GM23338 (cell line): ENCODE results near the gene DMRT1. TPM values are rescaled to one million over a fixed set of nuclear protein-coding genes. Genes with fewer than 3 reads are reported as not detected.

Experiments used
- ATAC-seq: fragments of 200-7000 bp; cut with Tn5 transposase; 3 replicates; pipeline ENCODE4 v1.9.1; 2020
- DNase-seq: peaks from one replicate; pipeline ENCODE4 v3.0.0-alpha.2; 2015; ENCODE audit warnings: low spot score
- H2AFZ ChIP-seq: fragments of 200-600 bp; sonication (generic); 2 replicates; pipeline ENCODE4 v1.8.0; 2016; ENCODE audit warnings: antibody characterized with exemption, mild to moderate bottlenecking, moderate library complexity
- H3F3A ChIP-seq: fragments of 200-600 bp; sonication (generic); replicated peaks from 2 replicates; pipeline ENCODE4 v1.8.0; 2017; ENCODE audit warnings: antibody characterized with exemption, mixed run types, low read depth
- H3K27ac ChIP-seq: fragments of 200-600 bp; sonication (generic); 2 replicates; pipeline ENCODE4 v1.6.1; 2016; ENCODE audit warnings: low read depth
- H3K27me3 ChIP-seq: fragments of 200-600 bp; sonication (generic); 2 replicates; pipeline ENCODE4 v1.8.0; 2016; ENCODE audit warnings: mild to moderate bottlenecking, mixed run types, moderate library complexity; ENCODE audit not compliant: insufficient read depth
- H3K36me3 ChIP-seq: fragments of 200-600 bp; sonication (generic); 2 replicates; pipeline ENCODE4 v1.8.0; 2016; ENCODE audit warnings: mild to moderate bottlenecking; ENCODE audit not compliant: insufficient read depth
- H3K4me1 ChIP-seq: fragments of 200-600 bp; sonication (generic); 2 replicates; pipeline ENCODE4 v1.8.0; 2016; ENCODE audit warnings: mild to moderate bottlenecking, moderate library complexity; ENCODE audit not compliant: insufficient read depth
- H3K4me2 ChIP-seq: fragments of 200-600 bp; sonication (generic); 2 replicates; pipeline ENCODE4 v1.7.1; 2017; ENCODE audit warnings: mixed run types
- H3K4me3 ChIP-seq: fragments of 200-600 bp; sonication (generic); 2 replicates; pipeline ENCODE4 v1.6.1; 2016; ENCODE audit warnings: mixed run types
- H3K79me2 ChIP-seq: fragments of 200-600 bp; sonication (generic); replicated peaks from 2 replicates; pipeline ENCODE4 v1.8.0; 2017; ENCODE audit warnings: mild to moderate bottlenecking; ENCODE audit not compliant: insufficient read depth
- H3K9me2 ChIP-seq: fragments of 200-600 bp; sonication (generic); 2 replicates; pipeline ENCODE4 v1.8.0; 2017; ENCODE audit not compliant: insufficient read depth
- H4K20me1 ChIP-seq: fragments of 200-600 bp; sonication (generic); replicated peaks from 2 replicates; pipeline ENCODE4 v1.8.0; 2017; ENCODE audit warnings: mild to moderate bottlenecking; ENCODE audit not compliant: insufficient read depth
- H3K27ac Mint-ChIP-seq: 2 replicates; pipeline ENCODE4 v1.8.0; 2020; ENCODE audit warnings: inconsistent platforms, mild to moderate bottlenecking, moderate library complexity, mixed read lengths
- H3K27me3 Mint-ChIP-seq: 3 replicates; pipeline ENCODE4 v1.8.0; 2022; ENCODE audit warnings: low read depth, mild to moderate bottlenecking, moderate library complexity, mixed read lengths, inconsistent platforms; ENCODE audit not compliant: insufficient read depth, poor library complexity
- H3K36me3 Mint-ChIP-seq: 3 replicates; pipeline ENCODE4 v1.8.0; 2021; ENCODE audit warnings: low read depth, mild to moderate bottlenecking, inconsistent platforms, moderate library complexity, mixed read lengths
- H3K4me1 Mint-ChIP-seq: 3 replicates; pipeline ENCODE4 v1.8.0; 2020; ENCODE audit warnings: mild to moderate bottlenecking, inconsistent platforms, mixed read lengths
- H3K4me3 Mint-ChIP-seq: 3 replicates; pipeline ENCODE4 v1.8.0; 2021; ENCODE audit warnings: moderate library complexity, mild to moderate bottlenecking, inconsistent platforms, mixed read lengths
- H3K9me3 Mint-ChIP-seq: 3 replicates; pipeline ENCODE4 v1.8.0; 2020; ENCODE audit warnings: moderate library complexity, mild to moderate bottlenecking, inconsistent platforms, mixed read lengths
- CTCF ChIP-seq, 2 experiments: fragments of 200-600 bp in 1 of 2; sonication (generic) in 1 of 2; conservative IDR thresholded peaks; 2 replicates each; pipeline versions ENCODE4 v1.5.1 to v1.6.1; 2016 to 2017; ENCODE audit warnings: antibody characterized with exemption in 2 of 2, low read depth in 2 of 2, mild to moderate bottlenecking in 2 of 2, moderate library complexity in 1 of 2
- ETS1 ChIP-seq: IDR thresholded peaks from 2 replicates; pipeline ENCODE4 v1.6.1; 2016; ENCODE audit warnings: antibody characterized with exemption
- EZH2 ChIP-seq: fragments of 200-600 bp; sonication (generic); IDR thresholded peaks from one replicate; pipeline ENCODE4 v1.8.0; 2017; ENCODE audit warnings: antibody characterized with exemption, mild to moderate bottlenecking, low read depth; ENCODE audit not compliant: unreplicated experiment
- JUNB ChIP-seq: IDR thresholded peaks from one replicate; pipeline ENCODE4 v1.6.1; 2016; ENCODE audit warnings: antibody characterized with exemption; ENCODE audit not compliant: unreplicated experiment
- NANOG ChIP-seq: IDR thresholded peaks from 2 replicates; pipeline ENCODE4 v1.6.1; 2016; ENCODE audit warnings: antibody characterized with exemption, borderline replicate concordance
- POLR2AphosphoS5 ChIP-seq: IDR thresholded peaks from 2 replicates; pipeline ENCODE4 v1.6.1; 2016; ENCODE audit warnings: antibody characterized with exemption, low read depth
- STAT1 ChIP-seq: IDR thresholded peaks from one replicate; pipeline ENCODE4 v1.6.1; 2016; ENCODE audit warnings: antibody characterized with exemption; ENCODE audit not compliant: unreplicated experiment
- ZNF114 ChIP-seq: fragments of 250-450 bp; sonication (Bioruptor Pico); IDR thresholded peaks from 2 replicates; pipeline ENCODE4 v1.5.0; 2020; ENCODE audit warnings: mild to moderate bottlenecking, moderate library complexity
- ZNF331 ChIP-seq: fragments of 250-450 bp; sonication (Bioruptor Pico); IDR thresholded peaks from 2 replicates; pipeline ENCODE4 v1.5.0; 2020; ENCODE audit warnings: low read depth, mild to moderate bottlenecking, moderate library complexity
- polyA plus RNA-seq: library from polyadenylated mRNA; unstranded; fragments of >200 nt; fragmentation: Nextera tagmentation; extraction: Ambion mirVana; gene quantifications from 2 replicates; pipeline ENCODE4 v1.2.1, GENCODE V29; 2016
- total RNA-seq: library from RNA; depleted of rRNA; stranded (reverse); fragments of >200 nt; shearing (Covaris generic); gene quantifications from 2 replicates; pipeline ENCODE4 v1.2.3, GENCODE V29; 2014
- TF ChIP-seq, protein P1 (sequence below): fragments of 250-450 bp; sonication (Bioruptor Pico); IDR thresholded peaks from 2 replicates; pipeline ENCODE4 v1.5.0; 2020; ENCODE audit warnings: mild to moderate bottlenecking, moderate library complexity
- TF ChIP-seq, protein P2 (sequence below): IDR thresholded peaks from one replicate; pipeline ENCODE4 v1.6.1; 2018; ENCODE audit warnings: antibody characterized with exemption; ENCODE audit not compliant: unreplicated experiment

The DMRT1 gene
- total and polyA plus RNA-seq, 2 experiments from 2014 or later = not detected

DNA sequence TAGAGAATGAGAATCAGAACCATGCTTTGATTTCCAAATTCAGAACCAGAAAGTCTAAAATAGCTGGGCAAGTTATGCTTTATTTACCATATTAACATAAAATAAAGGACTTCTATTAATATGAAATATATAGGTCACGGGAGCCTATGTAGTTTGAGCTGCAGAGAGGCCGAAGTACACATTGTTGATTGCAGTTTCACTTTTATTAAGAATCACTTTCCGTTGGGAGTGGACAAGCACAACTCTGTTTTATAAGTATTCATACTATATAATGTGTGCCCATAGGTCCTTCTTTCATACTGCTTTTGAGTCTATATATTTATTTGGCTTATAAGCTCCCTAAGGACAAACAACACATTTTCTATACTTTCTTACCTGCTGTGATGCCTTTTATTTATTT lies 76.2 kb downstream of the DMRT1 start:
- Histone ChIP-seq H3K36me3 (no peaks in the 10 kb centered on the region), H3K4me3 (no peak overlapping the region), H3K4me1 (peaks cover 23% of the 10 kb centered on the region), H3F3A (no peaks in the 10 kb centered on the region), H3K4me2 (no peak overlapping the region), H4K20me1 (no peaks in the 10 kb centered on the region; the same call in 1 of the 2 replicates), H3K79me2 (no peaks in the 10 kb centered on the region), H3K9me2 (0 out of 2 replicates have a peak, but pooled peaks cover 6% of the 10 kb centered on the region), H3K27ac (no peak overlapping the region), H2AFZ (no peak overlapping the region), H3K27me3 (no peaks in the 10 kb centered on the region)
- no peak overlapping the region for H3K4me3 Mint-ChIP-seq
- no peaks in the 10 kb centered on the region for H3K27me3 Mint-ChIP-seq
- H3K9me3 Mint-ChIP-seq = no peaks in the 10 kb centered on the region; the same call in 2 of the 3 replicates
- H3K4me1 Mint-ChIP-seq = peaks cover 7% of the 10 kb centered on the region; the same call in 2 of the 3 replicates
- ATAC-seq (no peak), DNase-seq (no peak)
- H3K36me3 Mint-ChIP-seq = no peaks in the 10 kb centered on the region
- H3K27ac Mint-ChIP-seq = no peak overlapping the region
- TF ChIP-seq ZNF331 (CRISPR knock-in tag) (no peak), NANOG (no peak), ZNF114 (CRISPR knock-in tag) (no peak), ETS1 (no peak), EZH2 (no peak), STAT1 (no peak), POLR2AphosphoS5 (no peak), CTCF (conservative IDR thresholded peaks at IDR 0.05; ENCODE audit: low read depth in 2 of 2) (no peak), JUNB (no peak)
- TF ChIP-seq, protein P1, sequence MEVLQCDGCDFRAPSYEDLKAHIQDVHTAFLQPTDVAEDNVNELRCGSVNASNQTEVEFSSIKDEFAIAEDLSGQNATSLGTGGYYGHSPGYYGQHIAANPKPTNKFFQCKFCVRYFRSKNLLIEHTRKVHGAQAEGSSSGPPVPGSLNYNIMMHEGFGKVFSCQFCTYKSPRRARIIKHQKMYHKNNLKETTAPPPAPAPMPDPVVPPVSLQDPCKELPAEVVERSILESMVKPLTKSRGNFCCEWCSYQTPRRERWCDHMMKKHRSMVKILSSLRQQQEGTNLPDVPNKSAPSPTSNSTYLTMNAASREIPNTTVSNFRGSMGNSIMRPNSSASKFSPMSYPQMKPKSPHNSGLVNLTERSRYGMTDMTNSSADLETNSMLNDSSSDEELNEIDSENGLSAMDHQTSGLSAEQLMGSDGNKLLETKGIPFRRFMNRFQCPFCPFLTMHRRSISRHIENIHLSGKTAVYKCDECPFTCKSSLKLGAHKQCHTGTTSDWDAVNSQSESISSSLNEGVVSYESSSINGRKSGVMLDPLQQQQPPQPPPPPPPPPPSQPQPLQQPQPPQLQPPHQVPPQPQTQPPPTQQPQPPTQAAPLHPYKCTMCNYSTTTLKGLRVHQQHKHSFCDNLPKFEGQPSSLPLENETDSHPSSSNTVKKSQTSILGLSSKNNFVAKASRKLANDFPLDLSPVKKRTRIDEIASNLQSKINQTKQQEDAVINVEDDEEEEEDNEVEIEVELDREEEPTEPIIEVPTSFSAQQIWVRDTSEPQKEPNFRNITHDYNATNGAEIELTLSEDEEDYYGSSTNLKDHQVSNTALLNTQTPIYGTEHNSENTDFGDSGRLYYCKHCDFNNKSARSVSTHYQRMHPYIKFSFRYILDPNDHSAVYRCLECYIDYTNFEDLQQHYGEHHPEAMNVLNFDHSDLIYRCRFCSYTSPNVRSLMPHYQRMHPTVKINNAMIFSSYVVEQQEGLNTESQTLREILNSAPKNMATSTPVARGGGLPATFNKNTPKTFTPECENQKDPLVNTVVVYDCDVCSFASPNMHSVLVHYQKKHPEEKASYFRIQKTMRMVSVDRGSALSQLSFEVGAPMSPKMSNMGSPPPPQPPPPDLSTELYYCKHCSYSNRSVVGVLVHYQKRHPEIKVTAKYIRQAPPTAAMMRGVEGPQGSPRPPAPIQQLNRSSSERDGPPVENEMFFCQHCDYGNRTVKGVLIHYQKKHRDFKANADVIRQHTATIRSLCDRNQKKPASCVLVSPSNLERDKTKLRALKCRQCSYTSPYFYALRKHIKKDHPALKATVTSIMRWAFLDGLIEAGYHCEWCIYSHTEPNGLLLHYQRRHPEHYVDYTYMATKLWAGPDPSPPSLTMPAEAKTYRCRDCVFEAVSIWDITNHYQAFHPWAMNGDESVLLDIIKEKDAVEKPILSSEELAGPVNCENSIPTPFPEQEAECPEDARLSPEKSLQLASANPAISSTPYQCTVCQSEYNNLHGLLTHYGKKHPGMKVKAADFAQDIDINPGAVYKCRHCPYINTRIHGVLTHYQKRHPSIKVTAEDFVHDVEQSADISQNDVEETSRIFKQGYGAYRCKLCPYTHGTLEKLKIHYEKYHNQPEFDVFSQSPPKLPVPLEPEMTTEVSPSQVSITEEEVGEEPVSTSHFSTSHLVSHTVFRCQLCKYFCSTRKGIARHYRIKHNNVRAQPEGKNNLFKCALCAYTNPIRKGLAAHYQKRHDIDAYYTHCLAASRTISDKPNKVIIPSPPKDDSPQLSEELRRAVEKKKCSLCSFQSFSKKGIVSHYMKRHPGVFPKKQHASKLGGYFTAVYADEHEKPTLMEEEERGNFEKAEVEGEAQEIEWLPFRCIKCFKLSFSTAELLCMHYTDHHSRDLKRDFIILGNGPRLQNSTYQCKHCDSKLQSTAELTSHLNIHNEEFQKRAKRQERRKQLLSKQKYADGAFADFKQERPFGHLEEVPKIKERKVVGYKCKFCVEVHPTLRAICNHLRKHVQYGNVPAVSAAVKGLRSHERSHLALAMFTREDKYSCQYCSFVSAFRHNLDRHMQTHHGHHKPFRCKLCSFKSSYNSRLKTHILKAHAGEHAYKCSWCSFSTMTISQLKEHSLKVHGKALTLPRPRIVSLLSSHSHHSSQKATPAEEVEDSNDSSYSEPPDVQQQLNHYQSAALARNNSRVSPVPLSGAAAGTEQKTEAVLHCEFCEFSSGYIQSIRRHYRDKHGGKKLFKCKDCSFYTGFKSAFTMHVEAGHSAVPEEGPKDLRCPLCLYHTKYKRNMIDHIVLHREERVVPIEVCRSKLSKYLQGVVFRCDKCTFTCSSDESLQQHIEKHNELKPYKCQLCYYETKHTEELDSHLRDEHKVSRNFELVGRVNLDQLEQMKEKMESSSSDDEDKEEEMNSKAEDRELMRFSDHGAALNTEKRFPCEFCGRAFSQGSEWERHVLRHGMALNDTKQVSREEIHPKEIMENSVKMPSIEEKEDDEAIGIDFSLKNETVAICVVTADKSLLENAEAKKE (CRISPR knock-in tag) = no peak
- TF ChIP-seq, protein P2, sequence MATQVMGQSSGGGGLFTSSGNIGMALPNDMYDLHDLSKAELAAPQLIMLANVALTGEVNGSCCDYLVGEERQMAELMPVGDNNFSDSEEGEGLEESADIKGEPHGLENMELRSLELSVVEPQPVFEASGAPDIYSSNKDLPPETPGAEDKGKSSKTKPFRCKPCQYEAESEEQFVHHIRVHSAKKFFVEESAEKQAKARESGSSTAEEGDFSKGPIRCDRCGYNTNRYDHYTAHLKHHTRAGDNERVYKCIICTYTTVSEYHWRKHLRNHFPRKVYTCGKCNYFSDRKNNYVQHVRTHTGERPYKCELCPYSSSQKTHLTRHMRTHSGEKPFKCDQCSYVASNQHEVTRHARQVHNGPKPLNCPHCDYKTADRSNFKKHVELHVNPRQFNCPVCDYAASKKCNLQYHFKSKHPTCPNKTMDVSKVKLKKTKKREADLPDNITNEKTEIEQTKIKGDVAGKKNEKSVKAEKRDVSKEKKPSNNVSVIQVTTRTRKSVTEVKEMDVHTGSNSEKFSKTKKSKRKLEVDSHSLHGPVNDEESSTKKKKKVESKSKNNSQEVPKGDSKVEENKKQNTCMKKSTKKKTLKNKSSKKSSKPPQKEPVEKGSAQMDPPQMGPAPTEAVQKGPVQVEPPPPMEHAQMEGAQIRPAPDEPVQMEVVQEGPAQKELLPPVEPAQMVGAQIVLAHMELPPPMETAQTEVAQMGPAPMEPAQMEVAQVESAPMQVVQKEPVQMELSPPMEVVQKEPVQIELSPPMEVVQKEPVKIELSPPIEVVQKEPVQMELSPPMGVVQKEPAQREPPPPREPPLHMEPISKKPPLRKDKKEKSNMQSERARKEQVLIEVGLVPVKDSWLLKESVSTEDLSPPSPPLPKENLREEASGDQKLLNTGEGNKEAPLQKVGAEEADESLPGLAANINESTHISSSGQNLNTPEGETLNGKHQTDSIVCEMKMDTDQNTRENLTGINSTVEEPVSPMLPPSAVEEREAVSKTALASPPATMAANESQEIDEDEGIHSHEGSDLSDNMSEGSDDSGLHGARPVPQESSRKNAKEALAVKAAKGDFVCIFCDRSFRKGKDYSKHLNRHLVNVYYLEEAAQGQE = no peak
